ENCODE data around the gene MYRIP. TPM values are rescaled to one million over a fixed set of nuclear protein-coding genes. Genes with fewer than 3 reads are reported as not detected.

Gene MYRIP
- total and polyA plus RNA-seq, 8 donors = 0.29 to 1.9 (median 0.57) TPM

DNA sequence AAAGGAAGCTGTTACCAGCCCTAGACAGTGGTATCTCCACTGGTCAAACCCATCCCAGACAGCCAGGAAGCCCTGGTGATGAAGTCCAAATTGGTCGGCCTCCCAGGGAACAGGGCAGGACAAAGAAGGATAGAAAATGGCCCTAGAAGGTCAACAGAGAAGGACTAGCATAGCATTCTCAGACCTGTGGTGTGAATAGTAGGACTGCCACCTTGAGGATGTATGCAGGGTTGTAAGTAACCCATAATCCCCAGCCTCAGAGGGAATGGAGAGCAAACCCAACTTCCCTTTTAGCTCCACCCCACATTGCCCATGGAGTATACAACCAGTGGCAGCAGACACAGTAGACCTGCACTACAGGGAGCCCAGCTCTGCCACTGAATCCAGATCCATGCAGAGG is 431.5 kb downstream of the MYRIP start:
- DNase-seq (no peak), ATAC-seq (no peak)
- Histone ChIP-seq H3K27ac (no peak overlapping the region), H3K4me1 (no peaks in the 10 kb centered on the region), H3K9me3 (no peaks in the 10 kb centered on the region), H3K36me3 (no peaks in the 10 kb centered on the region), H3K27me3 (no peaks in the 10 kb centered on the region), H3K4me3 (no peak overlapping the region)
- intact Hi-C loops (cut with DNase I) = no loop called here
- TF ChIP-seq, protein P1, sequence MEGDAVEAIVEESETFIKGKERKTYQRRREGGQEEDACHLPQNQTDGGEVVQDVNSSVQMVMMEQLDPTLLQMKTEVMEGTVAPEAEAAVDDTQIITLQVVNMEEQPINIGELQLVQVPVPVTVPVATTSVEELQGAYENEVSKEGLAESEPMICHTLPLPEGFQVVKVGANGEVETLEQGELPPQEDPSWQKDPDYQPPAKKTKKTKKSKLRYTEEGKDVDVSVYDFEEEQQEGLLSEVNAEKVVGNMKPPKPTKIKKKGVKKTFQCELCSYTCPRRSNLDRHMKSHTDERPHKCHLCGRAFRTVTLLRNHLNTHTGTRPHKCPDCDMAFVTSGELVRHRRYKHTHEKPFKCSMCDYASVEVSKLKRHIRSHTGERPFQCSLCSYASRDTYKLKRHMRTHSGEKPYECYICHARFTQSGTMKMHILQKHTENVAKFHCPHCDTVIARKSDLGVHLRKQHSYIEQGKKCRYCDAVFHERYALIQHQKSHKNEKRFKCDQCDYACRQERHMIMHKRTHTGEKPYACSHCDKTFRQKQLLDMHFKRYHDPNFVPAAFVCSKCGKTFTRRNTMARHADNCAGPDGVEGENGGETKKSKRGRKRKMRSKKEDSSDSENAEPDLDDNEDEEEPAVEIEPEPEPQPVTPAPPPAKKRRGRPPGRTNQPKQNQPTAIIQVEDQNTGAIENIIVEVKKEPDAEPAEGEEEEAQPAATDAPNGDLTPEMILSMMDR (IDR thresholded peaks at IDR 0.05) = no peak

DNA sequence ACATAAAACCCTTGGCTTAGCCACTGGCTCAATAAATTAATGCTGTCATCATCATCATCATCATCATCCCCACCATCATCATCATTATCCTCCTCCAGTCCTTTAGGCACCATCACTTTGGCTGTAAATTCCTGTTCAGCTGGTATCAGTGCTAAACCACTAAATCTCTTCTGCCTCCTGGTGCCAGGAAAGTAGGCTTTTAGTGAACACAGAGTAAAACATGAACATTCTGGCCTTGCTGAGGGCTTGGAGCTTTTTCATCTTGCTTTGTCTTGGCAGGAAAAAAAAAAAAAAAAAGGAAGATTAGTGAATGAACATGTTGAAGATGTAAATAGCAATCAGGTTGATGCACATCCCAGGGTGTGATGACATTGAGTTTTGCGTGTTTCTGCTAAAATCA is 432.8 kb downstream of the MYRIP start:
- H3K36me3 ChIP-seq = no peaks in the 10 kb centered on the region
- no peak for ATAC-seq
- no peaks in the 10 kb centered on the region for H3K4me1 ChIP-seq
- no peaks in the 10 kb centered on the region for H3K27me3 ChIP-seq
- TF ChIP-seq, protein P1 (IDR thresholded peaks at IDR 0.05) = no peak
- H3K9me3 ChIP-seq = no peaks in the 10 kb centered on the region
- DNase-seq = no peak
- H3K4me3 ChIP-seq = no peak overlapping the region
- intact Hi-C loops (cut with DNase I) = no loop called here
- no peak overlapping the region for H3K27ac ChIP-seq

DNA sequence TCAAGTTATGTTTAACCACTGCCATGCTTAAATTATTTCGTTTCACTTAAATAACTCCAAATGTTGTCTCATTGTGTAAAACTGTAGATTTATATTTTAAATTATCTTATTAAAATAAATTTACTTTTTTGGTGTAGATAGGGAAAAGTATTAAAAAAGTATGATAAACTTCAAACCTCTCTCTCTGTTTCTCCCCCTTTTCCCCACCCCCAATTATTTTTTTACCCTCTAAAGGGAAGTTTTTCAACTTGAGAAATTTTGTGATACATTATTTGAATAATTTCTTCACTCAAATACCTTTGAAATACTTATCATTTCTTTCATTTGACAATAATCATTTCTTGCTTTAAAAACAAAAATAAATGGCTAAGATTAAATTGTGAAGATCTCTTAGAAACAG is 433.2 kb downstream of the MYRIP start:
- Histone ChIP-seq H3K4me3 (no peak overlapping the region), H3K9me3 (no peaks in the 10 kb centered on the region), H3K27ac (no peak overlapping the region), H3K27me3 (no peaks in the 10 kb centered on the region), H3K36me3 (no peaks in the 10 kb centered on the region), H3K4me1 (no peaks in the 10 kb centered on the region)
- intact Hi-C loops (cut with DNase I) = no loop called here
- DNase-seq (no peak), ATAC-seq (no peak)
- TF ChIP-seq, protein P1 (IDR thresholded peaks at IDR 0.05) = no peak

DNA sequence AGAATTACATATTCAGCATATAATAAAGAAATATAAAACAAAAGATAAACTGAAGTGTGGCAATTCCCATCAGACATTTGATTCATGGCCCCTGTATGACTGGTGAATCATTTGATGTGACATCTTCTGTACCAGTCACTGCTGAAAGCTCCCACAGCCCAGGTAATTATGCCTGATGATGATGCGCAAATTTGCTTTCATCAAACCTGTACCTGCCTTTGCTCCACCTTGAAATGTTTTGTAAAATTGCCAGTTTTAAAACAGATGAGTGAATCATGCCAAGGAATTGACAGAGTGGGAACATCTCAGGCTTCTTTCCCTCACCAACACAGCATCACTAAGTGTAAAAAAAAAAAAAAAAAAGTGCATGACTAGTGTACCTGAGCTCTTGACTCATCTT is 433.6 kb downstream of the MYRIP start:
- no peaks in the 10 kb centered on the region for H3K4me1 ChIP-seq
- ATAC-seq (no peak), DNase-seq (no peak)
- intact Hi-C loops (cut with DNase I) = no loop called here
- H3K4me3 ChIP-seq = no peak overlapping the region
- TF ChIP-seq, protein P1 (IDR thresholded peaks at IDR 0.05) = no peak
- no peaks in the 10 kb centered on the region for H3K9me3 ChIP-seq
- no peak overlapping the region for H3K27ac ChIP-seq
- H3K27me3 ChIP-seq = no peaks in the 10 kb centered on the region
- H3K36me3 ChIP-seq = no peaks in the 10 kb centered on the region

DNA sequence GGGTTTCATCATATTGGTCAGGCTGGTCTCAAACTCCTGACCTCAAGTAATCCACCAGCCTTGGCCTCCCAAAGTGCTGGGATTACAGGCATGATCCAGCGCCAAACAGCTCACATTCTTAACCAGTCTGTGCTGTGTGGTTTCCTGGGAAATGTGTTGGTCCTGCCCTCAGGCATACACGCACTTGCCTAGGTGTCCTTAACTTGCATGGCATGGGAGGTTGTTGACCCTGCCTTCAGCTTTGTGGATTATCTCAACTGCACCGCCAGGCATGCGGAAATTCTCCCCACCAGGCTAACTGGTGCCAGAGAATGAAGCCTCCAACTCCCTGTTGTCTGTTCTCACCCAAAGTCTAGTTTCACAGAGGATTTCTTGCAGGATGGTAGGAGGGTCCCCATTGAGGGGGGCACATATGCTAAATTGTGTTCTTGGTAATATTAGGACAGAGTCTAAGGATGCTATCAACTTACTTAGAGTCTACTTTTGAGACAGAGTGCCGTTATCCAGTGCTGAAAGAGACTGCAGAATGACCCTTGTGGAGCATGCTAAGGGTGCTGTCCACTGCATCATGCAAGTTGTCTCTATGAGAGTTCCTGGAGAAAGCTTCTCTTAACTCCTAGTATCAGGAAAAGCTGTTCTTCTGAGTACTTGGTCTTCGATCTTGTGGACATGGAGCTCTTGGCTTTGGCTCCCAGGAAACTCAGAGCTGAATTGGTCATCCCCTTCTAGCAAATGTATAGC is 438.5 kb downstream of the MYRIP start:
- H3K4me1 ChIP-seq = no peaks in the 10 kb centered on the region
- no peaks in the 10 kb centered on the region for H3K36me3 ChIP-seq
- no peak overlapping the region for H3K27ac ChIP-seq
- no peaks in the 10 kb centered on the region for H3K27me3 ChIP-seq
- no peak for DNase-seq
- intact Hi-C loops (cut with DNase I) = no loop called here
- ATAC-seq = no peak
- TF ChIP-seq, protein P1 (IDR thresholded peaks at IDR 0.05) = no peak
- H3K4me3 ChIP-seq = no peak overlapping the region
- no peaks in the 10 kb centered on the region for H3K9me3 ChIP-seq
